DND-41 (cell line): ENCODE data around the gene PGPEP1.

Source experiments
- ATAC-seq: fragments of 200-7000 bp; cut with Tn5 transposase; 3 replicates; pipeline ENCODE4 v1.9.1; 2021; ENCODE audit warnings: low read depth; ENCODE audit not compliant: insufficient read depth
- DNase-seq: peaks from one replicate; pipeline ENCODE4 v3.0.0-alpha.2; 2020
- H2AFZ ChIP-seq: 2 replicates; pipeline ENCODE4 v1.6.0; 2012; ENCODE audit warnings: low read depth, low read length
- H3K27ac ChIP-seq: 2 replicates; pipeline ENCODE4 v1.5.1; 2012; ENCODE audit warnings: low read length, inconsistent platforms
- H3K27me3 ChIP-seq: fragments of 200-600 bp; sonication (generic); 2 replicates; pipeline ENCODE4 v1.6.0; 2012; ENCODE audit warnings: low read length, mild to moderate bottlenecking, inconsistent platforms; ENCODE audit not compliant: insufficient read depth, poor library complexity
- H3K36me3 ChIP-seq: 2 replicates; pipeline ENCODE4 v1.5.1; 2012; ENCODE audit warnings: low read length, inconsistent platforms; ENCODE audit not compliant: insufficient read depth
- H3K4me1 ChIP-seq: 2 replicates; pipeline ENCODE4 v1.5.1; 2012; ENCODE audit warnings: mild to moderate bottlenecking, low read length; ENCODE audit not compliant: insufficient read depth
- H3K4me2 ChIP-seq: 2 replicates; pipeline ENCODE4 v1.6.0; 2012; ENCODE audit warnings: mild to moderate bottlenecking, moderate library complexity, low read length, inconsistent platforms; ENCODE audit not compliant: insufficient read depth
- H3K4me3 ChIP-seq, 2 experiments: fragments of 200-600 bp in 1 of 2; shearing (Covaris generic) in 1 of 2; 2 replicates each; pipeline ENCODE4 v1.5.1; 2012 to 2016; ENCODE audit warnings: inconsistent platforms in 2 of 2, low read length in 2 of 2, mild to moderate bottlenecking in 2 of 2, low read depth in 1 of 2, moderate library complexity in 1 of 2
- H3K79me2 ChIP-seq: 2 replicates; pipeline ENCODE4 v1.6.0; 2012; ENCODE audit warnings: low read length, inconsistent platforms; ENCODE audit not compliant: insufficient read depth
- H3K9ac ChIP-seq: 2 replicates; pipeline ENCODE4 v1.6.0; 2012; ENCODE audit warnings: low read depth, mild to moderate bottlenecking, inconsistent platforms, low read length, moderate library complexity
- H3K9me3 ChIP-seq: 2 replicates; pipeline ENCODE4 v1.5.1; 2012; ENCODE audit warnings: low read length, moderate library complexity, mild to moderate bottlenecking, inconsistent platforms; ENCODE audit not compliant: insufficient read depth, severe bottlenecking
- H4K20me1 ChIP-seq: 2 replicates; pipeline ENCODE4 v1.6.0; 2012; ENCODE audit warnings: low read length; ENCODE audit not compliant: insufficient read depth
- EZH2 ChIP-seq: IDR thresholded peaks from 3 replicates; pipeline ENCODE4 v1.6.1; 2012; ENCODE audit warnings: borderline replicate concordance, low read depth, mild to moderate bottlenecking, moderate library complexity, low read length, inconsistent platforms; ENCODE audit not compliant: severe bottlenecking
- TF ChIP-seq, protein P1 (sequence below): IDR thresholded peaks from 2 replicates; pipeline ENCODE4 v1.5.1; 2012; ENCODE audit warnings: borderline replicate concordance, low read length, moderate library complexity, mild to moderate bottlenecking; ENCODE audit not compliant: poor library complexity, severe bottlenecking; ENCODE audit errors: extremely low read depth

PGPEP1 gene

DNA sequence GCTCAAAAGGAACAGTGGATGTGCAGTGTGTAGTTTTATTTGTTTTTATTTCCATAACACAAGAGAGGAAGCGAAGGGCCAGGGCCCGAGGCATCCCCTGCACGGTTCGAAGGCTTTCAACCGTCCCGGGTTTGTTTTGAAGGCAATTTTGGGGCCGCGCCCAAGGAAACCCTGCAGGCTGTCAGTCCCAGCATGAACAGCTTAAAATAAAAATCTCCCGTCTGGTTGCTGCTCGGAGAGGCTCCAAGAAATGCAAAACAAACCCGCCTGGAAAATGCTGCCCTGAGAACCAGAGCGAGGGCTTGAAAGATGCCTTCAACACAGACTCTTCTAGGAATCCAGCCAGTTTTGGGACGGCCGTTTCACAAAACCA, 33.5 kb upstream of the PGPEP1 start:
- Histone ChIP-seq H3K4me1 (peaks cover 40% of the 10 kb centered on the region), H3K79me2 (peaks cover 6% of the 10 kb centered on the region), H3K4me2 (no peak overlapping the region), H2AFZ (no peak overlapping the region), H3K4me3 (no peak overlapping the region), H3K9me3 (no peaks in the 10 kb centered on the region), H3K27ac (no peak overlapping the region), H3K36me3 (peaks cover 62% of the 10 kb centered on the region), H3K9ac (no peak overlapping the region), H4K20me1 (peaks cover 32% of the 10 kb centered on the region), H3K27me3 (no peaks in the 10 kb centered on the region)
- TF ChIP-seq EZH2 = no peak
- DNase-seq (no peak), ATAC-seq (no peak)

DNA sequence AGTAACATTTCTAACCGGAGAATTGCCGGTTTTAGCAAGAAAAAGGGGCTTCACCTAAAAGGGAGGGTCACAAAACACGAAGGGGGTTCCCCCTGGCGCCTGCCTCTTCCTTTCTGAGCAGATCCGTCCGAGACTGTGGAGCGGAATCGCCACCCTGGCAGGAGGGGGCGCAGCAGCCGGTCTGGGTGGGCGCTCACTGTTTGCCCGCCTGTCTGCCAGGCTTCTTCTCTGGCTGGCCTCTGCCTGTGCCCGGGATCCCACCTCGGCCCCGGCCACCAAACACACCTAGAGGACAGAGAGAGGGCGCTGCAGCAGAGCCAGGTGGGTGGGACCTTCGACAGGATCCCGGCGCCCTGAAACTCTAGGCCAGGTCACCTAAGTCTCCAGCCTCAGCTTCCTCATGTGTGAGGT, 33.1 kb upstream of the PGPEP1 start:
- no peak for ATAC-seq
- Histone ChIP-seq H3K4me3 (no peak overlapping the region), H3K9ac (no peak overlapping the region), H3K27ac (no peak overlapping the region), H2AFZ (no peak overlapping the region), H4K20me1 (peaks cover 36% of the 10 kb centered on the region), H3K36me3 (peaks cover 66% of the 10 kb centered on the region), H3K27me3 (no peaks in the 10 kb centered on the region), H3K4me2 (no peak overlapping the region), H3K9me3 (no peaks in the 10 kb centered on the region), H3K4me1 (peaks cover 40% of the 10 kb centered on the region), H3K79me2 (peaks cover 8% of the 10 kb centered on the region)
- no peak for DNase-seq
- no peak for TF ChIP-seq EZH2
- TF ChIP-seq, protein P1, sequence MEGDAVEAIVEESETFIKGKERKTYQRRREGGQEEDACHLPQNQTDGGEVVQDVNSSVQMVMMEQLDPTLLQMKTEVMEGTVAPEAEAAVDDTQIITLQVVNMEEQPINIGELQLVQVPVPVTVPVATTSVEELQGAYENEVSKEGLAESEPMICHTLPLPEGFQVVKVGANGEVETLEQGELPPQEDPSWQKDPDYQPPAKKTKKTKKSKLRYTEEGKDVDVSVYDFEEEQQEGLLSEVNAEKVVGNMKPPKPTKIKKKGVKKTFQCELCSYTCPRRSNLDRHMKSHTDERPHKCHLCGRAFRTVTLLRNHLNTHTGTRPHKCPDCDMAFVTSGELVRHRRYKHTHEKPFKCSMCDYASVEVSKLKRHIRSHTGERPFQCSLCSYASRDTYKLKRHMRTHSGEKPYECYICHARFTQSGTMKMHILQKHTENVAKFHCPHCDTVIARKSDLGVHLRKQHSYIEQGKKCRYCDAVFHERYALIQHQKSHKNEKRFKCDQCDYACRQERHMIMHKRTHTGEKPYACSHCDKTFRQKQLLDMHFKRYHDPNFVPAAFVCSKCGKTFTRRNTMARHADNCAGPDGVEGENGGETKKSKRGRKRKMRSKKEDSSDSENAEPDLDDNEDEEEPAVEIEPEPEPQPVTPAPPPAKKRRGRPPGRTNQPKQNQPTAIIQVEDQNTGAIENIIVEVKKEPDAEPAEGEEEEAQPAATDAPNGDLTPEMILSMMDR = no peak

DNA sequence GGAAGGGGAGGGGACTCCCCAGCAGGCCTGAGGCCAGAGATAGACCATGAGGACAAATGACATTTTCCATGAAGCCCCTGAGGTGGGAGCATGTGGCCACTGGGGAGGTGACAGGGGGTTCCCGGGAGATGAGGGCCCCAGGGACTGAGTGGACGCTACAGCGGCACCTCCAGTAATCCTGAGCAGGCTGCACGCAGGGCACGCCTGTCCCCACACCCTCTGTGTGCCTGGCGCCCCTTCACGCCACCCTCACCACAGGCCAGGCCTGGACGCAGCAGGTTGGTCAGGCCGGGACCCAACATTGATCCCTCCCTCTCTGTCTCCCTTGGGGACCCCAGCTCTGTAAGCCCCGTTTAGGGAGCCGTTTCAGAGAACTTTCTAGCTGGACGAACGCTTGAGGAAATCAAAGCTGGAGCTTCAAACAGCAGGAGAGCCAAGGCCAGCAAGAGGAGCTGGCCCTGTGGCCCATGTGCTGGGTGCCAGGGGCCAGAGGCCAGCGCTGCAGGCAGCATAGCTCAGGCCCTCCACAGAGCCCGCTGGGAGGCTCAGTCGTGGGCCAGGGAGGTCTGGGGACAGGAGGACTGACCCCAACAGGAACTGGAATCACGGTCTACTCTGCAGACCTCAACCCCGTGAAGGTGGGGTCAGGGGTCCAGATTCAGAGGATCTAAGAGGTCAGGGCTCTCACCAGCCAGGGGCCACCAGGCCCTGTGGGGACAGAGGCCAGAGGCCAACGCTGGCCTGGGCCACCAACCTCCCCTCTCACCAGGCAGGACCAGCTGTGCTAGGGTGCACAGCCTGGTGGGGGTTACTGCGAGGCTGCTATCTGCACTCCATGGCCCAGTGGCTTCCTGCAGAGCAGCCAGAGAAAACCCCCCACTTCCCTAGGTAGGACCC, 32.1 kb upstream of the PGPEP1 start:
- peaks cover 76% of the 10 kb centered on the region for H3K36me3 ChIP-seq
- H3K79me2 ChIP-seq = peaks cover 16% of the 10 kb centered on the region
- ATAC-seq = no peak
- peaks cover 33% of the 10 kb centered on the region for H3K4me1 ChIP-seq
- no peak for DNase-seq
- no peak overlapping the region for H3K4me2 ChIP-seq
- no peaks in the 10 kb centered on the region for H3K9me3 ChIP-seq
- no peak overlapping the region for H2AFZ ChIP-seq
- H3K27ac ChIP-seq = no peak overlapping the region
- TF ChIP-seq, protein P1 = no peak
- no peak for TF ChIP-seq EZH2
- H3K27me3 ChIP-seq = no peaks in the 10 kb centered on the region
- no peak overlapping the region for H3K4me3 ChIP-seq
- H3K9ac ChIP-seq = no peak overlapping the region
- H4K20me1 ChIP-seq = peaks cover 41% of the 10 kb centered on the region

DNA sequence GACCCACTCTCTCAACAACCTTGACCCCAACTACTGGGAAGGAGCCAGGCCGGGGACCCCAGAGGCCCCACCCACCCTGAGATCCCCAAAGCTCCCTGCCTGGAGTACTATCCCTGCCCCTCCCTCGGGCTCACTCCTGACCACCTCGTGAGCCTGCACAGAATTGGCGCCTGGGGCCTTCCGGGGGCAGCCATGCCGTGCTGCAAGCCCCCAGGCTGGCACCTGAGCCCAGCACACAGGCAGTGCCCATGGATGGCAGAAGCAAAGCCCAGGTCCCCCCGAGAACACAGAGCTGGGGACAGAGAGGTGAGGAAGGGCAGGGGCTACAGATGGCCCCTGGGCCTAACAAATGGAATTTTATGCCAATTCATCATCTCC, 31.5 kb upstream of the PGPEP1 start:
- Histone ChIP-seq H3K27ac (no peak overlapping the region), H4K20me1 (peaks cover 44% of the 10 kb centered on the region), H3K4me1 (peaks cover 26% of the 10 kb centered on the region), H3K4me3 (no peak overlapping the region), H3K9me3 (no peaks in the 10 kb centered on the region), H3K79me2 (peaks cover 22% of the 10 kb centered on the region), H3K4me2 (no peak overlapping the region), H3K27me3 (no peaks in the 10 kb centered on the region), H3K9ac (no peak overlapping the region), H2AFZ (no peak overlapping the region), H3K36me3 (peaks cover 82% of the 10 kb centered on the region)
- TF ChIP-seq, protein P1 = no peak
- TF ChIP-seq EZH2 = no peak
- ATAC-seq (no peak), DNase-seq (no peak)
